Kidney epithelial cell (primary cell): ENCODE measurements around the gene SCP2. TPM values are rescaled to one million over a fixed set of nuclear protein-coding genes. Genes with fewer than 3 reads are reported as not detected.

Experiments
- DNase-seq: peaks from one replicate; pipeline ENCODE4 v3.0.0-alpha.2; 2010; ENCODE audit warnings: low read depth
- H3K27me3 ChIP-seq: 2 replicates; pipeline ENCODE4 v1.6.0; 2011; ENCODE audit warnings: low read length; ENCODE audit not compliant: control insufficient read depth, insufficient read depth
- H3K36me3 ChIP-seq: 2 replicates; pipeline ENCODE4 v1.5.1; 2011; ENCODE audit warnings: low read length; ENCODE audit not compliant: control insufficient read depth, insufficient read depth
- H3K4me3 ChIP-seq: 2 replicates; pipeline ENCODE4 v1.5.1; 2011; ENCODE audit warnings: low read depth, mild to moderate bottlenecking, control low read depth, low read length
- CTCF ChIP-seq: IDR thresholded peaks from 2 replicates; pipeline ENCODE4 v1.5.1; 2011; ENCODE audit warnings: mild to moderate bottlenecking, moderate library complexity, low read length, control low read depth, inconsistent platforms; ENCODE audit not compliant: insufficient read depth, poor library complexity, severe bottlenecking
- total RNA-seq: library from RNA; depleted of rRNA; stranded (reverse); fragments of >200 nt; gene quantifications from 2 replicates; pipeline ENCODE4 v1.2.3, GENCODE V29; 2015

SCP2 gene
- total RNA-seq, result 49.2 and 63.8 TPM in 2 replicates

GRCh38 chr1:52927212-52928014, at the start of gene SCP2:
Gene SCP2 (plus strand): TSS chr1:52927276. CDS start chr1:52927397, 121 bp downstream.
- peak within 1 kb of the TSS; percentile 69 for H3K4me3 ChIP-seq
- TF ChIP-seq CTCF, result no peak
- no peaks in the 10 kb centered on the region for H3K36me3 ChIP-seq
- H3K27me3 ChIP-seq, result no peaks in the 10 kb centered on the region
- DNase-seq, result no peak

GRCh38 chr1:52877554-52877953, 49.5 kb upstream of the SCP2 start:
- TF ChIP-seq CTCF, result no peak
- Histone ChIP-seq H3K4me3 (no peak overlapping the region), H3K27me3 (no peaks in the 10 kb centered on the region), H3K36me3 (no peaks in the 10 kb centered on the region)
- DNase-seq, result no peak

GRCh38 chr1:52880206-52880605, 46.9 kb upstream of the SCP2 start:
- Histone ChIP-seq H3K27me3 (no peaks in the 10 kb centered on the region), H3K36me3 (no peaks in the 10 kb centered on the region), H3K4me3 (no peak overlapping the region)
- TF ChIP-seq CTCF, result no peak
- DNase-seq, result no peak

GRCh38 chr1:52887483-52887882, 39.6 kb upstream of the SCP2 start:
- no peak for TF ChIP-seq CTCF
- no peaks in the 10 kb centered on the region for H3K27me3 ChIP-seq
- H3K36me3 ChIP-seq, result no peaks in the 10 kb centered on the region
- DNase-seq, result no peak
- H3K4me3 ChIP-seq, result no peak overlapping the region

- H3K27me3 ChIP-seq, result no peaks in the 10 kb centered on the region
- no peak for DNase-seq
- no peak overlapping the region for H3K4me3 ChIP-seq
- no peak for TF ChIP-seq CTCF
- no peaks in the 10 kb centered on the region for H3K36me3 ChIP-seq
Observed at GRCh38 chr1:52892424-52893215, 34.5 kb upstream of the SCP2 start.
